SK-N-MC (cell line): Measurements from ENCODE around the gene ADIG.

Experiments used
- DNase-seq: peaks from one replicate; pipeline ENCODE4 v3.0.0-alpha.2; 2011; ENCODE audit warnings: low read depth, low spot score
- H3K27ac ChIP-seq: fragments of 200-600 bp; sonication (generic); 2 replicates; pipeline ENCODE4 v1.5.1; 2016; ENCODE audit warnings: mixed run types
- H3K36me3 ChIP-seq: fragments of 200-600 bp; sonication (generic); 2 replicates; pipeline ENCODE4 v1.6.1; 2017; ENCODE audit warnings: antibody characterized with exemption, low read length, mixed read lengths; ENCODE audit not compliant: insufficient read depth
- H3K4me3 ChIP-seq: fragments of 200-600 bp; sonication (generic); 2 replicates; pipeline ENCODE4 v1.5.1; 2016
- H3K9ac ChIP-seq: fragments of 200-600 bp; sonication (generic); 2 replicates; pipeline ENCODE4 v1.8.0; 2017; ENCODE audit warnings: mixed run types, mixed read lengths; ENCODE audit not compliant: insufficient read length
- H3K9me3 ChIP-seq: fragments of 200-600 bp; sonication (generic); 2 replicates; pipeline ENCODE4 v1.6.1; 2017; ENCODE audit warnings: low read depth, mild to moderate bottlenecking, antibody characterized with exemption, low read length, moderate library complexity, mixed read lengths
- EZH2 ChIP-seq: fragments of 200-600 bp; sonication (generic); IDR thresholded peaks from one replicate; pipeline ENCODE4 v1.6.1; 2017; ENCODE audit warnings: antibody characterized with exemption
- FOXP2 ChIP-seq: optimal IDR thresholded peaks from 2 replicates; pipeline ENCODE3; 2011; ENCODE audit warnings: mild to moderate bottlenecking, moderate library complexity; ENCODE audit not compliant: insufficient read depth; ENCODE audit errors: extremely low read length, control extremely low read depth
- POLR2AphosphoS5 ChIP-seq: IDR thresholded peaks from 2 replicates; pipeline ENCODE4 v1.6.1; 2012; ENCODE audit warnings: mild to moderate bottlenecking, low read depth, low read length, borderline replicate concordance

The ADIG gene

DNA sequence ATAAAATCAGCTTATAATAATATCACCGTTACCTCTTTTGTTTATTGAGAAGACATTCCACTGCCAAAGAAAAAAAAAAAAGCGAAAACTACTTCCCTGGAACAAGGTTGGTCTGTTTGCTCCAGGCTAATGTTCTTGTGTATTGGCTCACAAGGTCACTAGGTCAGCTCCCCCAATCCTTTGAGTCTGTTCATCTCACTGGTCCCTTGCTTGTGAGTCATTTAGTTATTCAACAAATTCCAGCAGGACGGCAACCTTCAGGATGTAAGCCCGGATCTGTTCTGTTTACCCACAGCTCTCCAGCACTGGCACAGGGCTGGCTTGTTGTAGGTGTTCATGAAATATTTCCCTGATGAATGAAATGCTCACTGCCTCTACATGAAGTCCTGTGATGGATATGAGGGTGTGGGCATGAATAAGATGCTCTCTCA, 23.9 kb downstream of the ADIG start:
- Histone ChIP-seq H3K36me3 (no peaks in the 10 kb centered on the region), H3K4me3 (no peak overlapping the region), H3K9me3 (no peaks in the 10 kb centered on the region), H3K27ac (no peak overlapping the region), H3K9ac (no peak overlapping the region)
- no peak for DNase-seq
- TF ChIP-seq FOXP2 (no peak), POLR2AphosphoS5 (no peak), EZH2 (no peak)

DNA sequence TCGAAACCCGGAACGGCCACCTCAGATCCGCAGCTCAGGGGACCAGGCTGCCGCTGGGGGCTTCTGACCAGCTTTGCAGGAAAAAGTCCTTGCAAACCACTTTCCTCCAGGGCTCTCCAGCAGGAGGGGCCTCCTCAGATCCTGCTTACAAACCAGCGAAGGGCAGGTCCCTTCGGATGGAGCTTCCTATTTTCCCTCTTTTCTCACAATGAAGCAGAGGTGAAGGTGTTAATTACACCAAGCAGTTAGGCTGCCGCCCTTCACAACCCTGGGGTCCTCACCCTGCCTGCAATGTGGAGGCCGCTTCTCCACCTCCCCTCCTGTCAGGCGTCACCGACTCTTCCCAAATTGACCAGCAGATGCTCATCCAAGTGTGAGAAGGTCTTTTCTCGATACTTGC, 26.4 kb downstream of the ADIG start:
- Histone ChIP-seq H3K36me3 (no peaks in the 10 kb centered on the region), H3K9ac (no peak overlapping the region), H3K9me3 (no peaks in the 10 kb centered on the region), H3K27ac (no peak overlapping the region), H3K4me3 (no peak overlapping the region)
- no peak for DNase-seq
- TF ChIP-seq EZH2 (no peak), POLR2AphosphoS5 (no peak), FOXP2 (no peak)

DNA sequence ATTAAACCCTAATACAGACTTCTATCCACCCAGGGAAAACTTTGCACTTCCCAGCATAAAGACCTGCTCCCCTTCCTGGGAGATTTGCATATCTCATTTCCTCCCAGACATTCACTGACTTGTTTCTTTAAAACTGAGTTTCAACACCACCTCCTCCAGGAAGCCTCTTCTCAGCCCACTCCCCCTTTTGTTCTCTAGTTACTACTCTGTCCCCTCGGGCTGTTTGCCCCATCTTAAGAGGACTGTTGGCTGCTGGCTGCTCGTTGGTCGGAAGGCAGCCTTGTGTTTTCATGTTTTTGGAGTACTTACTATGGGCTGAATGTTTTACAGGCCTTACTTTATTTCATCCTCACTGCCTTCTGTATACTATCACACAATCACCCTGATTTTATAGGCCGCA, 27.2 kb downstream of the ADIG start:
- no peak overlapping the region for H3K4me3 ChIP-seq
- TF ChIP-seq POLR2AphosphoS5, result no peak
- TF ChIP-seq EZH2, result no peak
- no peak for TF ChIP-seq FOXP2
- H3K27ac ChIP-seq, result no peak overlapping the region
- no peak for DNase-seq
- no peaks in the 10 kb centered on the region for H3K9me3 ChIP-seq
- H3K36me3 ChIP-seq, result no peaks in the 10 kb centered on the region
- H3K9ac ChIP-seq, result no peak overlapping the region

- Histone ChIP-seq H3K36me3 (no peaks in the 10 kb centered on the region), H3K4me3 (no peak overlapping the region), H3K9me3 (no peaks in the 10 kb centered on the region), H3K27ac (no peak overlapping the region), H3K9ac (no peak overlapping the region)
- no peak for DNase-seq
- no peak for TF ChIP-seq EZH2
- no peak for TF ChIP-seq POLR2AphosphoS5
- no peak for TF ChIP-seq FOXP2
These were observed 28.8 kb downstream of the ADIG start for GRCh38 chr20:38609815-38610214.

GRCh38 chr20:38610521-38610920, 29.5 kb downstream of the ADIG start:
- TF ChIP-seq EZH2 (no peak), POLR2AphosphoS5 (no peak), FOXP2 (no peak)
- H3K27ac ChIP-seq, result no peak overlapping the region
- no peak for DNase-seq

GRCh38 chr20:38612751-38613515, 31.9 kb downstream of the ADIG start:
- TF ChIP-seq EZH2, result no peak
- TF ChIP-seq POLR2AphosphoS5, result no peak
- no peak for TF ChIP-seq FOXP2
- Histone ChIP-seq H3K4me3 (no peak overlapping the region), H3K9ac (no peak overlapping the region), H3K27ac (no peak overlapping the region), H3K9me3 (no peaks in the 10 kb centered on the region), H3K36me3 (no peaks in the 10 kb centered on the region)
- no peak for DNase-seq

More at GRCh38 chr20:38610521-38610920, 29.5 kb downstream of the ADIG start:
- Histone ChIP-seq H3K4me3 (no peak overlapping the region), H3K36me3 (no peaks in the 10 kb centered on the region), H3K9ac (no peak overlapping the region), H3K9me3 (no peaks in the 10 kb centered on the region)

- no peak for TF ChIP-seq EZH2
- TF ChIP-seq FOXP2, result no peak
- TF ChIP-seq POLR2AphosphoS5, result no peak
- Histone ChIP-seq H3K27ac (no peak overlapping the region), H3K36me3 (no peaks in the 10 kb centered on the region), H3K9me3 (no peaks in the 10 kb centered on the region), H3K9ac (no peak overlapping the region), H3K4me3 (no peak overlapping the region)
- DNase-seq, result no peak
These were observed 34.3 kb downstream of the ADIG start for GRCh38 chr20:38615283-38615682.

DNA sequence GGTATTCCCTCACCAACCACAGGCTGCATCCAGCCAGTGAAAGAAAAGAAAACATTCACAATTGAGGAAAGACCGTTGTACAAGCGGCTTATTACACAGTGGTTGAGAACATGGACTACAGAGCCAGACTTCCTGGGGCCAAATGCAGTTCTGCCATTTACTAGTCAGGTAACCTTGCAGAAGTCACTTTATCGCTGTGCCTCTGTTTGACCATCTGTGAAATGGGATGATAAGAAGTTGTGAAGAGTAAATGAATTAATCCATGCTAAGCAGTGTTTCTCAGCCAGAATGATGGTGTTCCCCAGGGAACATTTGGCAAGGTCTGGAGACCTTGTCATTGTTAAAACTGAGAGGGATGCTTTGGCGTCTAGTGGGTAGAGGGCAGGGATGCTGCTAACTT, 35.5 kb downstream of the ADIG start:
- TF ChIP-seq POLR2AphosphoS5 (no peak), FOXP2 (no peak), EZH2 (no peak)
- H3K27ac ChIP-seq, result no peak overlapping the region

More for the DNA sequence above, 35.5 kb downstream of the ADIG start:
- no peak overlapping the region for H3K4me3 ChIP-seq
- no peaks in the 10 kb centered on the region for H3K9me3 ChIP-seq
- no peak overlapping the region for H3K9ac ChIP-seq
- H3K36me3 ChIP-seq, result no peaks in the 10 kb centered on the region
- DNase-seq, result no peak
